Measurements from ENCODE around the gene OSBPL5.

Gene OSBPL5

DNA sequence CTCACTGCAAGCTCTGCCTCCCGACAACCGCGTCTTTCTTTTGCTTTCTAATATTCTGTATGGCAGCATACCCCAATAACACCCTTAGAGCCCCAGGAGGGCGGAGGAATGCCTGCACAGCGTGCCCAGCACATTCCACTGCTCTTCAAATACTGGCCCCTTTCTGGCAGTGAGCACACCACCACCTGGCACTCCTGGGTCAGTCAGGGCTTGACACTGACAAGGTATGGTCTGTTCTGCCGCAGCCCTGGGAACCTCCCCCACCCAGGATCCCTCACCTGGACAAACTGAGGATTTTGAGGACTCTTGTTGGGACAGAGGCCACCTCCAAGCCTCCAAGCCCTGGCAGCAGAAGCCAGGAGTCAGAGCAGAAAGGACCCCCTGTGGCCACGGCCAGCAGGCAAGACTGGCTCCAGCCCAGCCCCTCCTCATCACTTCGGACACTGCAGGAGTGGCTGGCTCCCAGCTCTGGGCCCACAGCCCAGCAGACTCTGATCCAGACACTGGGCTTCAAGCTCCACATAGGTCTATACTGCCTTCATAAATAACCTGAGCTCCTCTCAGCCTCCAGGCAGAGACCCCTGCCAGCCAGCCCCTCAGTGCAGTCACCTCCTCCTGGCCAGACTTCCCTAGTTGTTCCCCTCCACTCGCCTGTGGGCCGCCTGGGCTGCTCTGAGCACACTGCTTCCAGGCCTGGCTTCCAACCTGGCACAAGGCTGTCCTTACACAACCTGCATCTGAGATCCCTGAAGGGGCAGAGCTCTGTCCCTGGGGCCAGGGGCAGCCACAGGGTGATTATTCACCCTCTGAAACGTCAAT is 122.4 kb downstream of the OSBPL5 start:
- H3K4me3 ChIP-seq (ENCODE audit: low read length in 2 of 2): no peak overlapping the region
- H3K23ac ChIP-seq (ENCODE audit: low read depth, low read length, poor library complexity): peak overlapping the region; percentile 29
- H2AK5ac ChIP-seq (ENCODE audit: low read depth, low read length): no peak overlapping the region
- no peak overlapping the region for H2BK120ac ChIP-seq (ENCODE audit: low read depth, low read length)
- H4K8ac ChIP-seq (ENCODE audit: low read depth, low read length): no peak overlapping the region
- no peak overlapping the region for H2BK12ac ChIP-seq (ENCODE audit: low read length)
- H4K91ac ChIP-seq (ENCODE audit: low read depth, low read length, poor library complexity): no peak overlapping the region
- peak overlapping the region; percentile 74 for H3K9ac ChIP-seq (ENCODE audit: low read depth, low read length, poor library complexity)
- H3K4me1 ChIP-seq (ENCODE audit: control insufficient read depth in 2 of 2, insufficient read depth in 1 of 2, low read depth in 1 of 2, low read length in 2 of 2): peaks cover 0 to 4% of the 10 kb centered on the region in 2 donors
- no peak overlapping the region for H2BK15ac ChIP-seq (ENCODE audit: low read length)
- DNase-seq (ENCODE audit: low spot score): no peak
- H2AFZ ChIP-seq (ENCODE audit: low read length): no peak overlapping the region
- no peak overlapping the region for H3K14ac ChIP-seq (ENCODE audit: low read length)
- no peak overlapping the region for H3K27ac ChIP-seq (replicated peaks; ENCODE audit: low read length)
- H3K27me3 ChIP-seq (ENCODE audit: control insufficient read depth in 3 of 3, insufficient read depth in 3 of 3, low read depth in 1 of 3, low read length in 3 of 3): no peaks in the 10 kb centered on the region
- WGBS, 2 donors (ENCODE audit: extremely low coverage in 2 of 2, insufficient read length in 2 of 2, insufficient replicate concordance in 1 of 2): no CpG with 5 or more reads among the region's 11 CpGs
- H3K18ac ChIP-seq (ENCODE audit: low read length): peak overlapping the region; percentile 3
- H3K79me1 ChIP-seq (ENCODE audit: low read depth, low read length): peaks cover 19% of the 10 kb centered on the region
- no peaks in the 10 kb centered on the region for H3K9me3 ChIP-seq (replicated peaks in 1 of 2; ENCODE audit: control insufficient read depth in 2 of 2, insufficient read depth in 1 of 2, low read depth in 1 of 2, low read length in 2 of 2)
- H3K4ac ChIP-seq (ENCODE audit: low read length): no peak overlapping the region
- no peak overlapping the region for H3K4me2 ChIP-seq (ENCODE audit: insufficient read depth, low read length, poor library complexity, severe bottlenecking)
- no peak overlapping the region for H2BK5ac ChIP-seq (ENCODE audit: low read length)
- H3K36me3 ChIP-seq (replicated peaks in 1 of 2; ENCODE audit: control insufficient read depth in 2 of 2, insufficient read depth in 2 of 2, low read length in 2 of 2): peaks cover 23 to 87% of the 10 kb centered on the region in 2 donors

- H3K4me2 ChIP-seq (ENCODE audit: insufficient read depth, low read length, poor library complexity, severe bottlenecking): no peak overlapping the region
- WGBS, 2 donors (ENCODE audit: extremely low coverage in 2 of 2, insufficient read length in 2 of 2, insufficient replicate concordance in 1 of 2): no CpG with 5 or more reads among the region's 17 CpGs
- H4K91ac ChIP-seq (ENCODE audit: low read depth, low read length, poor library complexity): no peak overlapping the region
- no peak overlapping the region for H2BK5ac ChIP-seq (ENCODE audit: low read length)
- no peak overlapping the region for H2BK15ac ChIP-seq (ENCODE audit: low read length)
- no peak overlapping the region for H3K18ac ChIP-seq (ENCODE audit: low read length)
- H2AFZ ChIP-seq (ENCODE audit: low read length): no peak overlapping the region
- H2BK120ac ChIP-seq (ENCODE audit: low read depth, low read length): no peak overlapping the region
- H3K4ac ChIP-seq (ENCODE audit: low read length): no peak overlapping the region
- no peak for DNase-seq (ENCODE audit: low spot score)
- no peaks in the 10 kb centered on the region for H3K9me3 ChIP-seq (replicated peaks in 1 of 2; ENCODE audit: control insufficient read depth in 2 of 2, insufficient read depth in 1 of 2, low read depth in 1 of 2, low read length in 2 of 2)
- no peak overlapping the region for H3K4me3 ChIP-seq (ENCODE audit: low read length in 2 of 2)
- peaks cover 0 to 4% of the 10 kb centered on the region in 2 donors for H3K4me1 ChIP-seq (ENCODE audit: control insufficient read depth in 2 of 2, insufficient read depth in 1 of 2, low read depth in 1 of 2, low read length in 2 of 2)
- H3K9ac ChIP-seq (ENCODE audit: low read depth, low read length, poor library complexity): no peak overlapping the region
- H3K79me1 ChIP-seq (ENCODE audit: low read depth, low read length): peaks cover 20% of the 10 kb centered on the region
- peaks cover 26 to 89% of the 10 kb centered on the region in 2 donors for H3K36me3 ChIP-seq (replicated peaks in 1 of 2; ENCODE audit: control insufficient read depth in 2 of 2, insufficient read depth in 2 of 2, low read length in 2 of 2)
- no peak overlapping the region for H2AK5ac ChIP-seq (ENCODE audit: low read depth, low read length)
- H2BK12ac ChIP-seq (ENCODE audit: low read length): no peak overlapping the region
- H3K27ac ChIP-seq (replicated peaks; ENCODE audit: low read length): no peak overlapping the region
- H3K27me3 ChIP-seq (ENCODE audit: control insufficient read depth in 3 of 3, insufficient read depth in 3 of 3, low read depth in 1 of 3, low read length in 3 of 3): no peaks in the 10 kb centered on the region
- no peak overlapping the region for H4K8ac ChIP-seq (ENCODE audit: low read depth, low read length)
- no peak overlapping the region for H3K23ac ChIP-seq (ENCODE audit: low read depth, low read length, poor library complexity)
- H3K14ac ChIP-seq (ENCODE audit: low read length): no peak overlapping the region
These were observed 123.2 kb downstream of the OSBPL5 start for GRCh38 chr11:3041699-3042441.

GRCh38 chr11:3040881-3041280 is 124.2 kb downstream of the OSBPL5 start:
- no peak overlapping the region for H3K4ac ChIP-seq (ENCODE audit: low read length)
- no peaks in the 10 kb centered on the region for H3K9me3 ChIP-seq (replicated peaks in 1 of 2; ENCODE audit: control insufficient read depth in 2 of 2, insufficient read depth in 1 of 2, low read depth in 1 of 2, low read length in 2 of 2)
- peaks cover 33 to 90% of the 10 kb centered on the region in 2 donors for H3K36me3 ChIP-seq (replicated peaks in 1 of 2; ENCODE audit: control insufficient read depth in 2 of 2, insufficient read depth in 2 of 2, low read length in 2 of 2)
- H3K27ac ChIP-seq (replicated peaks; ENCODE audit: low read length): no peak overlapping the region
- H3K4me2 ChIP-seq (ENCODE audit: insufficient read depth, low read length, poor library complexity, severe bottlenecking): no peak overlapping the region
- H3K9ac ChIP-seq (ENCODE audit: low read depth, low read length, poor library complexity): peak overlapping the region; percentile 39
- no peak overlapping the region for H3K18ac ChIP-seq (ENCODE audit: low read length)
- H4K91ac ChIP-seq (ENCODE audit: low read depth, low read length, poor library complexity): no peak overlapping the region
- peaks cover 0 to 2% of the 10 kb centered on the region in 2 donors for H3K4me1 ChIP-seq (ENCODE audit: control insufficient read depth in 2 of 2, insufficient read depth in 1 of 2, low read depth in 1 of 2, low read length in 2 of 2)
- no peak overlapping the region for H2BK12ac ChIP-seq (ENCODE audit: low read length)
- H2AFZ ChIP-seq (ENCODE audit: low read length): no peak overlapping the region
- H3K14ac ChIP-seq (ENCODE audit: low read length): no peak overlapping the region
- H2BK5ac ChIP-seq (ENCODE audit: low read length): no peak overlapping the region
- H4K8ac ChIP-seq (ENCODE audit: low read depth, low read length): no peak overlapping the region
- H3K4me3 ChIP-seq (ENCODE audit: low read length in 2 of 2): no peak overlapping the region
- no peak overlapping the region for H3K23ac ChIP-seq (ENCODE audit: low read depth, low read length, poor library complexity)
- H2BK120ac ChIP-seq (ENCODE audit: low read depth, low read length): no peak overlapping the region
- no CpG with 5 or more reads among the region's 9 CpGs for WGBS, 2 donors (ENCODE audit: extremely low coverage in 2 of 2, insufficient read length in 2 of 2, insufficient replicate concordance in 1 of 2)
- no peaks in the 10 kb centered on the region for H3K27me3 ChIP-seq (ENCODE audit: control insufficient read depth in 3 of 3, insufficient read depth in 3 of 3, low read depth in 1 of 3, low read length in 3 of 3)
- no peak overlapping the region for H2AK5ac ChIP-seq (ENCODE audit: low read depth, low read length)
- no peak overlapping the region for H2BK15ac ChIP-seq (ENCODE audit: low read length)
- peaks cover 20% of the 10 kb centered on the region for H3K79me1 ChIP-seq (ENCODE audit: low read depth, low read length)
- no peak for DNase-seq (ENCODE audit: low spot score)

- peaks cover 37 to 88% of the 10 kb centered on the region in 2 donors for H3K36me3 ChIP-seq (replicated peaks in 1 of 2; ENCODE audit: control insufficient read depth in 2 of 2, insufficient read depth in 2 of 2, low read length in 2 of 2)
- no CpG with 5 or more reads among the region's 12 CpGs for WGBS, 2 donors (ENCODE audit: extremely low coverage in 2 of 2, insufficient read length in 2 of 2, insufficient replicate concordance in 1 of 2)
These were observed 127.2 kb downstream of the OSBPL5 start for GRCh38 chr11:3037945-3038271.

More at GRCh38 chr11:3037945-3038271, 127.2 kb downstream of the OSBPL5 start:
- Histone ChIP-seq H3K79me1 (ENCODE audit: low read depth, low read length) (peaks cover 9% of the 10 kb centered on the region), H2BK12ac (ENCODE audit: low read length) (no peak overlapping the region), H2BK15ac (ENCODE audit: low read length) (no peak overlapping the region), H3K4me2 (ENCODE audit: insufficient read depth, low read length, poor library complexity, severe bottlenecking) (no peak overlapping the region), H3K27ac (replicated peaks; ENCODE audit: low read length) (no peak overlapping the region), H3K27me3 (ENCODE audit: control insufficient read depth in 3 of 3, insufficient read depth in 3 of 3, low read depth in 1 of 3, low read length in 3 of 3) (no peaks in the 10 kb centered on the region), H3K14ac (ENCODE audit: low read length) (no peak overlapping the region), H3K23ac (ENCODE audit: low read depth, low read length, poor library complexity) (no peak overlapping the region), H3K9me3 (replicated peaks in 1 of 2; ENCODE audit: control insufficient read depth in 2 of 2, insufficient read depth in 1 of 2, low read depth in 1 of 2, low read length in 2 of 2) (no peaks in the 10 kb centered on the region), H3K4me3 (ENCODE audit: low read length in 2 of 2) (no peak overlapping the region), H3K4me1 (ENCODE audit: control insufficient read depth in 2 of 2, insufficient read depth in 1 of 2, low read depth in 1 of 2, low read length in 2 of 2) (no peaks in the 10 kb centered on the region), H2BK5ac (ENCODE audit: low read length) (no peak overlapping the region), H2BK120ac (ENCODE audit: low read depth, low read length) (no peak overlapping the region), H3K4ac (ENCODE audit: low read length) (no peak overlapping the region), H2AFZ (ENCODE audit: low read length) (no peak overlapping the region), H3K9ac (ENCODE audit: low read depth, low read length, poor library complexity) (no peak overlapping the region), H3K18ac (ENCODE audit: low read length) (no peak overlapping the region), H2AK5ac (ENCODE audit: low read depth, low read length) (no peak overlapping the region), H4K91ac (ENCODE audit: low read depth, low read length, poor library complexity) (no peak overlapping the region), H4K8ac (ENCODE audit: low read depth, low read length) (no peak overlapping the region)
- DNase-seq (ENCODE audit: low spot score): no peak
